Panc1 (cell line): ENCODE results near the gene SEPTIN11. TPM values are rescaled to one million over a fixed set of nuclear protein-coding genes. Genes with fewer than 3 reads are reported as not detected.

Source experiments
- ATAC-seq: fragments of 200-7000 bp; cut with Tn5 transposase; 2 replicates; pipeline ENCODE4 v1.9.1; 2020; ENCODE audit warnings: mild to moderate bottlenecking, moderate library complexity
- BruUV-seq: library from RNA; stranded (reverse); fragments of 400-500 nt; replicated peaks from 2 replicates; lab custom pipeline; 2021; lab: Mats Ljungman, UMichigan
- CTCF ChIA-PET: fragments of 300-600 bp; sonication (Branson Sonifier 250); formaldehyde crosslinking; loops from one replicate; lab custom pipeline; 2022; ENCODE audit warnings: antibody characterized with exemption; lab: Charles Lee
- POLR2A ChIA-PET: fragments of 300-600 bp; sonication (Branson Sonifier 250); formaldehyde crosslinking; loops from one replicate; lab custom pipeline; 2022; ENCODE audit warnings: antibody characterized with exemption; lab: Charles Lee
- DNase-seq: peaks from one replicate; pipeline ENCODE4 v3.0.0-alpha.2; 2010; ENCODE audit warnings: low read depth, low spot score
- H3K27ac ChIP-seq: 2 replicates; pipeline ENCODE4 v1.5.1; 2011; ENCODE audit warnings: mild to moderate bottlenecking, low read length, inconsistent platforms
- H3K27me3 ChIP-seq: fragments of 200-500 bp; sonication (Bioruptor generic); 2 replicates; pipeline ENCODE4 v1.6.0; 2014; ENCODE audit warnings: low read length, inconsistent platforms; ENCODE audit not compliant: control insufficient read depth, insufficient read depth
- H3K36me3 ChIP-seq: fragments of 200-500 bp; sonication (Bioruptor generic); 2 replicates; pipeline ENCODE4 v1.5.1; 2014; ENCODE audit warnings: inconsistent platforms, mild to moderate bottlenecking, low read length, moderate library complexity; ENCODE audit not compliant: control insufficient read depth, insufficient read depth
- H3K4me1 ChIP-seq: 2 replicates; pipeline ENCODE4 v1.5.1; 2011; ENCODE audit warnings: inconsistent platforms, mild to moderate bottlenecking, low read length, moderate library complexity; ENCODE audit not compliant: control insufficient read depth, insufficient read depth
- H3K4me3 ChIP-seq, 2 experiments: 2 replicates each; pipeline ENCODE4 v1.5.1; 2011 to 2012; ENCODE audit warnings: low read depth in 2 of 2, low read length in 2 of 2, mild to moderate bottlenecking in 2 of 2, inconsistent platforms in 1 of 2, moderate library complexity in 1 of 2
- H3K9me3 ChIP-seq: fragments of 200-500 bp; sonication (Bioruptor generic); 2 replicates; pipeline ENCODE4 v1.5.1; 2014; ENCODE audit warnings: low read depth, mild to moderate bottlenecking, inconsistent platforms, low read length, moderate library complexity; ENCODE audit not compliant: control insufficient read depth, insufficient read depth
- CTCF ChIP-seq: fragments of 450-650 bp; IDR thresholded peaks from 2 replicates; pipeline ENCODE4 v1.5.1; 2017; ENCODE audit warnings: mild to moderate bottlenecking
- POLR2AphosphoS5 ChIP-seq: IDR thresholded peaks from 2 replicates; pipeline ENCODE4 v1.6.1; 2012; ENCODE audit warnings: mild to moderate bottlenecking, low read depth, low read length, moderate library complexity
- REST ChIP-seq, 2 experiments: IDR thresholded peaks; 2 replicates each; pipeline ENCODE4 v1.6.1; 2011 to 2012; ENCODE audit warnings: low read depth in 2 of 2, control low read depth in 1 of 2, low read length in 1 of 2, mild to moderate bottlenecking in 1 of 2, moderate library complexity in 1 of 2; ENCODE audit not compliant: insufficient read depth in 1 of 2
- SIN3A ChIP-seq: IDR thresholded peaks from 2 replicates; pipeline ENCODE4 v1.6.1; 2012; ENCODE audit warnings: low read depth, mild to moderate bottlenecking, low read length, moderate library complexity, borderline replicate concordance; ENCODE audit not compliant: insufficient read depth
- TCF7L2 ChIP-seq: IDR thresholded peaks from 2 replicates; pipeline ENCODE4 v1.6.1; 2011; ENCODE audit warnings: mild to moderate bottlenecking, low read depth, low read length, inconsistent platforms
- in situ Hi-C: cut with HindIII; loops from 2 replicates; pipeline ENCODE4 v1.10.0; 2016; ENCODE audit warnings: low sequenced_read_pairs, low pct_unique_long_range_greater_than_20kb
- intact Hi-C: fragments of 100-400 bp; cut with micrococcal nuclease; formaldehyde crosslinking; loops from one replicate; pipeline ENCODE4 v1.10.0; 2022; ENCODE audit not compliant: unreplicated experiment
- total RNA-seq: library from RNA; stranded (reverse); gene quantifications from one replicate; pipeline ENCODE4 v1.2.1, GENCODE V29; 2021; ENCODE audit not compliant: unreplicated experiment

Gene SEPTIN11
- total RNA-seq, 1 experiment from 2014 or later: 103 TPM

GRCh38 chr4:76952656-76953582 lies 3.4 kb downstream of the SEPTIN11 start:
- Histone ChIP-seq H3K4me1 (peaks cover 10% of the 10 kb centered on the region), H3K9me3 (no peaks in the 10 kb centered on the region), H3K4me3 (no peak overlapping the region), H3K27me3 (no peaks in the 10 kb centered on the region), H3K27ac (no peak overlapping the region), H3K36me3 (no peaks in the 10 kb centered on the region; the same call in 1 of the 2 replicates)
- ChIA-PET CTCF (no interaction called here), POLR2A (no interaction called here)
- TF ChIP-seq TCF7L2 (no peak), SIN3A (no peak), REST (IDR thresholded peaks at IDR 0.05; ENCODE audit: insufficient read depth in 1 of 2, low read depth in 2 of 2, low read length in 1 of 2) (no peak), POLR2AphosphoS5 (no peak), CTCF (no peak)
- no TSS peak for BruUV-seq
- intact Hi-C loops: no loop called here
- ATAC-seq (no peak), DNase-seq (no peak)
- in situ Hi-C loops: no loop called here

GRCh38 chr4:76953956-76954355 lies 4.4 kb downstream of the SEPTIN11 start:
- Histone ChIP-seq H3K27me3 (no peaks in the 10 kb centered on the region), H3K36me3 (no peaks in the 10 kb centered on the region; the same call in 1 of the 2 replicates), H3K27ac (no peak overlapping the region), H3K9me3 (no peaks in the 10 kb centered on the region), H3K4me1 (peaks cover 8% of the 10 kb centered on the region; the same call in 1 of the 2 replicates), H3K4me3 (no peak overlapping the region)
- TF ChIP-seq SIN3A (no peak), CTCF (no peak), POLR2AphosphoS5 (no peak), TCF7L2 (no peak)
- BruUV-seq: no TSS peak
- ChIA-PET POLR2A (no interaction called here), CTCF (no interaction called here)
- DNase-seq (no peak), ATAC-seq (no peak)
- intact Hi-C loops (no loop called here), in situ Hi-C loops (no loop called here)
